ENCODE measurements around the gene PBX4.
A peak's percentile ranks its signal among the peaks of the same experiment; 100 is the strongest.
"Not testable (repeated sequence)": the region's sequence is repeated elsewhere in the genome, so short reads cannot be mapped to it uniquely, and the experiment has no call there.

The PBX4 gene, protein sequence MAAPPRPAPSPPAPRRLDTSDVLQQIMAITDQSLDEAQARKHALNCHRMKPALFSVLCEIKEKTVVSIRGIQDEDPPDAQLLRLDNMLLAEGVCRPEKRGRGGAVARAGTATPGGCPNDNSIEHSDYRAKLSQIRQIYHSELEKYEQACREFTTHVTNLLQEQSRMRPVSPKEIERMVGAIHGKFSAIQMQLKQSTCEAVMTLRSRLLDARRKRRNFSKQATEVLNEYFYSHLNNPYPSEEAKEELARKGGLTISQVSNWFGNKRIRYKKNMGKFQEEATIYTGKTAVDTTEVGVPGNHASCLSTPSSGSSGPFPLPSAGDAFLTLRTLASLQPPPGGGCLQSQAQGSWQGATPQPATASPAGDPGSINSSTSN
- long read RNA-seq, result 0 reads

DNA sequence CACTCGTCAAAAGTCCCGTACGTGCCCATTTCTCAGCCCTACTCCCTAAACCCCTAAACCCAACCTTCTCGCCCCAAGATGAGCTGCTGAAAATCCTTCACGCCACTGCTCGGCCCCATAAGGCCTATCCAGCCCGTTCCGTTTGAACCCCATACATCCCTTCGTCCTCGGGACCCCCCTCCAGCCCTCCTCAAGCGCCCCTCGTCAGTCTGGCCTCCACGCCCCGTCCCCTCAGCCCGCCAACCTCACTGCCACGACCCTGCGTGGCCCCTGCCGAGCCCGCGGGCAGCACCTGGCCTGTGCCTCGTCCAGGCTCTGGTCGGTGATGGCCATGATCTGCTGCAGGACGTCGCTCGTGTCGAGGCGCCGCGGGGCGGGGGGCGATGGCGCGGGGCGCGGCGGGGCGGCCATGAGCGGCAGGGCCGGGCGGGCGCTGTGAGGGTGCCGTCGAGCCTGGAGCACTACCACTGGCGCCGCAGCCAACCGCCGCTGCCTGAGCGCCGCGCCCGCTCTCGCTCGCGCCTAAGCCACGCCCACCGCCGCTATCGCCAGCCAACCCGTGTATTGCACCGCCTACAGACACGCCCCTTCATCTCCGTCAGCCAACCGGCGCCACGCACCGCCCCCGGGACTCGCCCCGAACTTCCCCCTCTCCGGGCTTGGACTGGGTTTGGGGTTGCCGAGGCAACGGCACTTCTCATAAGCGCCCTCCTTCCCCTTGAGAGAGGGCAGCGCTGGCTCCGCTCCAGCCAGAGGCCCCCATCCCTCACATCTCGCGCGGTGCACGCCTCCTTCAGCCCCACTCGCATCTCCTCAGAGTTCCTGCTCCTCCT lies at the start of gene PBX4:
TSS of gene PBX4 (minus strand) at position 469 of the 833 bp plus-strand sequence. CDS start at position 411, 58 bp downstream.
- TF ChIP-seq GABPA (IDR thresholded peaks at IDR 0.05; ENCODE audit: low read depth) (no peak), POLR2AphosphoS5 (IDR thresholded peaks at IDR 0.05; ENCODE audit: low read depth) (no peak), SPI1 (IDR thresholded peaks at IDR 0.05; ENCODE audit: borderline replicate concordance, low read depth) (no peak)
- TF ChIP-seq, protein P1, sequence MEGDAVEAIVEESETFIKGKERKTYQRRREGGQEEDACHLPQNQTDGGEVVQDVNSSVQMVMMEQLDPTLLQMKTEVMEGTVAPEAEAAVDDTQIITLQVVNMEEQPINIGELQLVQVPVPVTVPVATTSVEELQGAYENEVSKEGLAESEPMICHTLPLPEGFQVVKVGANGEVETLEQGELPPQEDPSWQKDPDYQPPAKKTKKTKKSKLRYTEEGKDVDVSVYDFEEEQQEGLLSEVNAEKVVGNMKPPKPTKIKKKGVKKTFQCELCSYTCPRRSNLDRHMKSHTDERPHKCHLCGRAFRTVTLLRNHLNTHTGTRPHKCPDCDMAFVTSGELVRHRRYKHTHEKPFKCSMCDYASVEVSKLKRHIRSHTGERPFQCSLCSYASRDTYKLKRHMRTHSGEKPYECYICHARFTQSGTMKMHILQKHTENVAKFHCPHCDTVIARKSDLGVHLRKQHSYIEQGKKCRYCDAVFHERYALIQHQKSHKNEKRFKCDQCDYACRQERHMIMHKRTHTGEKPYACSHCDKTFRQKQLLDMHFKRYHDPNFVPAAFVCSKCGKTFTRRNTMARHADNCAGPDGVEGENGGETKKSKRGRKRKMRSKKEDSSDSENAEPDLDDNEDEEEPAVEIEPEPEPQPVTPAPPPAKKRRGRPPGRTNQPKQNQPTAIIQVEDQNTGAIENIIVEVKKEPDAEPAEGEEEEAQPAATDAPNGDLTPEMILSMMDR (IDR thresholded peaks at IDR 0.05; ENCODE audit: insufficient read depth, low read length), result no peak
- TF ChIP-seq, protein P2, sequence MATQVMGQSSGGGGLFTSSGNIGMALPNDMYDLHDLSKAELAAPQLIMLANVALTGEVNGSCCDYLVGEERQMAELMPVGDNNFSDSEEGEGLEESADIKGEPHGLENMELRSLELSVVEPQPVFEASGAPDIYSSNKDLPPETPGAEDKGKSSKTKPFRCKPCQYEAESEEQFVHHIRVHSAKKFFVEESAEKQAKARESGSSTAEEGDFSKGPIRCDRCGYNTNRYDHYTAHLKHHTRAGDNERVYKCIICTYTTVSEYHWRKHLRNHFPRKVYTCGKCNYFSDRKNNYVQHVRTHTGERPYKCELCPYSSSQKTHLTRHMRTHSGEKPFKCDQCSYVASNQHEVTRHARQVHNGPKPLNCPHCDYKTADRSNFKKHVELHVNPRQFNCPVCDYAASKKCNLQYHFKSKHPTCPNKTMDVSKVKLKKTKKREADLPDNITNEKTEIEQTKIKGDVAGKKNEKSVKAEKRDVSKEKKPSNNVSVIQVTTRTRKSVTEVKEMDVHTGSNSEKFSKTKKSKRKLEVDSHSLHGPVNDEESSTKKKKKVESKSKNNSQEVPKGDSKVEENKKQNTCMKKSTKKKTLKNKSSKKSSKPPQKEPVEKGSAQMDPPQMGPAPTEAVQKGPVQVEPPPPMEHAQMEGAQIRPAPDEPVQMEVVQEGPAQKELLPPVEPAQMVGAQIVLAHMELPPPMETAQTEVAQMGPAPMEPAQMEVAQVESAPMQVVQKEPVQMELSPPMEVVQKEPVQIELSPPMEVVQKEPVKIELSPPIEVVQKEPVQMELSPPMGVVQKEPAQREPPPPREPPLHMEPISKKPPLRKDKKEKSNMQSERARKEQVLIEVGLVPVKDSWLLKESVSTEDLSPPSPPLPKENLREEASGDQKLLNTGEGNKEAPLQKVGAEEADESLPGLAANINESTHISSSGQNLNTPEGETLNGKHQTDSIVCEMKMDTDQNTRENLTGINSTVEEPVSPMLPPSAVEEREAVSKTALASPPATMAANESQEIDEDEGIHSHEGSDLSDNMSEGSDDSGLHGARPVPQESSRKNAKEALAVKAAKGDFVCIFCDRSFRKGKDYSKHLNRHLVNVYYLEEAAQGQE (IDR thresholded peaks at IDR 0.05; ENCODE audit: insufficient replicate concordance, low read depth), result no peak
- H3K27ac ChIP-seq (replicated peaks), result no peak within 1 kb of the TSS
- DNase-seq (ENCODE audit: low read depth in 1 of 2, low spot score in 1 of 2), result peak; percentile 91 to 96

GRCh38 chr19:19665420-19665948 lies 47.0 kb upstream of the PBX4 start:
- not testable (repeated sequence) for H3K4me3 ChIP-seq (replicated peaks; ENCODE audit: insufficient read depth, low read length); H3K27me3 ChIP-seq (ENCODE audit: insufficient read depth, poor library complexity, severe bottlenecking); H3K27ac ChIP-seq (replicated peaks); DNase-seq (ENCODE audit: low read depth in 1 of 2, low spot score in 1 of 2)

More for the DNA sequence above, at the start of gene PBX4:
- no peaks in the 10 kb centered on the region for H3K27me3 ChIP-seq (ENCODE audit: insufficient read depth, poor library complexity, severe bottlenecking)
- peak within 1 kb of the TSS; percentile 20 for H3K4me3 ChIP-seq (replicated peaks; ENCODE audit: insufficient read depth, low read length)

GRCh38 chr19:19663256-19664120 lies 45.0 kb upstream of the PBX4 start, which contains the start of gene ATP13A1:
Gene ATP13A1 (minus strand): TSS chr19:19663676. CDS start chr19:19663666, 10 bp downstream.
- Histone ChIP-seq H3K27me3 (ENCODE audit: insufficient read depth, poor library complexity, severe bottlenecking) (no peaks in the 10 kb centered on the region), H3K4me3 (replicated peaks; ENCODE audit: insufficient read depth, low read length) (peak within 1 kb of the TSS; percentile 71), H3K27ac (replicated peaks) (peak within 1 kb of the TSS; percentile 91)
- TF ChIP-seq SPI1 (IDR thresholded peaks at IDR 0.05; ENCODE audit: borderline replicate concordance, low read depth) (peak; percentile 55; the same call in 1 of the 2 replicates), POLR2AphosphoS5 (IDR thresholded peaks at IDR 0.05; ENCODE audit: low read depth) (peak; percentile 83), GABPA (IDR thresholded peaks at IDR 0.05; ENCODE audit: low read depth) (peak; percentile 85)
- TF ChIP-seq, protein P2 (IDR thresholded peaks at IDR 0.05; ENCODE audit: insufficient replicate concordance, low read depth), result no peak
- TF ChIP-seq, protein P1 (IDR thresholded peaks at IDR 0.05; ENCODE audit: insufficient read depth, low read length), result no peak
- DNase-seq (ENCODE audit: low read depth in 1 of 2, low spot score in 1 of 2), result peak; percentile 95 to 99
